Embryonic facial prominence (tissue), 1 donor: ENCODE data around the gene CUX1.
"Not testable (repeated sequence)": the region's sequence is repeated elsewhere in the genome, so short reads cannot be mapped to it uniquely, and the experiment has no call there.

ENCODE experiments used
- DNase-seq: peaks from one replicate; pipeline ENCODE4 v3.0.0-alpha.2; 2016; ENCODE audit errors: extremely low spot score

Gene CUX1

DNA sequence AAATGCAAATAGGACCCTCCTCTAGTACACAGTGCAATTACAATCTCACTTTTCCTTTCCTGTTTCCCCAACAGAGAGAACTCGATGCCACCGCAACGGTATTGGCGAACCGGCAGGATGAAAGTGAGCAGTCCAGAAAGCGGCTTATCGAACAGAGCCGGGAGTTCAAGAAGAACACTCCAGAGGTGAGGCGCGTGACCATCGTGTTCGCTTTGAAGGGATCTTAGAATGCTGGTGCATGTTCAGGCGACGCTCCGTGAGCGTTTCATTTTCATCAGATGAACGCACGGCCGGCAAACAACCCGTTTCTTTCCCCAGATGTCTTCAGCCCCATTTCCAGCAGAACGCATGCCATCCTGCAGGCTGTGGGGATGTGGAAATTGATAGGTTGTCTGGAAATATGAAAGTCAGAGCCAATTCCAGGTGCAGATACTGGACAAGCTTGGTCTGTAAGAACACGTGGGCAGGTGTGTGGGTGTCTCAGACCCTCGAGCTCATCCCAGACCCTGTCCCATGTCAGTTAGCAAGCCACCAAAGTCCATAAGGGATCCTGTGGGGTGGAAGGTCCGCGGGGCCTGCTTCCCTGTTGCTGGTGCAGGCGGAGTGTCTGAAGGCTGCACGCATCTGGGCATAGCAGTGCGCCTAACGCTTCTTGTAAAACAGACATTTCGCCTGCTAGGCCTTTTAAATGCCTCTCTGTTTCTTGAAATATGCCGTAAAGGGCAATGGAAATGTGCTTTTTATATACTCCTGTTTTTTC lies 98.8 kb downstream of the CUX1 start:
- DNase-seq: no peak

DNA sequence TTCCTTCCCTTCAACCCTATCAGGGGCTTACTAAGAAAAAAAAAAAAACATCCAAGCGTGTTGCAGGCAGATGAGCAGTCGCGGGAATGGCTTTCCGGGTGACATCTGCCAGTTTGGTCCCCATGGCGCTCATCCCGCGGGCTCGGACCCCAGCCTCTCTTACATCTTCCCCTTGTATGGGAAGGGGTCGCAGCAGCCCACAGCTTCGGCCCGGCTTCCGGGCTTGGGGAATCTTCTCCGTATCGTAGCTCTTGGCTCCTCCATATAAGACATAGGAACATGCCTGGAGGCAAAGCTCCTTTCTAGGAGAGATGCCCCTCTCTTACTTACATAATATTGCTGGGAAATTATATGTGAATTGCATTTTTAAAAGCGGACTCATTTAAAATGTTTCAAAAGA lies 99.5 kb downstream of the CUX1 start:
- no peak for DNase-seq

DNA sequence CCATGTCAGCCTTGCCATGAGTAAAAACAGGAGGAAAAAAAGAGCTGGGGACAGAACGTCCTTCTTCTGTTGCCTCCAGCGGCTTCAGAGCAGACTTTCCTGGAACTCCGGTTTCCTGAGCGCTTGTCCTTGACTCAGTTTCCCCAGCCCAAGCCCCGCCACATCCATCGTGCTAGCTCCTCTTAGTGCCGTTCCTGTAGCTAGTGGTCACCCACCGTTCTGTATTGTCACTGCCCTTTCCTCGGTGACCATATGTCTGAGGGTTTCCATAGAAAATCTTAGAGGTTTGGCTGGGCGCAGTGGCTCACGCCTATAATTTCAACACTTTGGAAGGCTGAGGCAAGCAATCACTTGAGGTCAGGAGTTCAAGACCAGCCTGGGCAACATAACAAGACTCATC lies 100.1 kb downstream of the CUX1 start:
- no peak for DNase-seq

DNA sequence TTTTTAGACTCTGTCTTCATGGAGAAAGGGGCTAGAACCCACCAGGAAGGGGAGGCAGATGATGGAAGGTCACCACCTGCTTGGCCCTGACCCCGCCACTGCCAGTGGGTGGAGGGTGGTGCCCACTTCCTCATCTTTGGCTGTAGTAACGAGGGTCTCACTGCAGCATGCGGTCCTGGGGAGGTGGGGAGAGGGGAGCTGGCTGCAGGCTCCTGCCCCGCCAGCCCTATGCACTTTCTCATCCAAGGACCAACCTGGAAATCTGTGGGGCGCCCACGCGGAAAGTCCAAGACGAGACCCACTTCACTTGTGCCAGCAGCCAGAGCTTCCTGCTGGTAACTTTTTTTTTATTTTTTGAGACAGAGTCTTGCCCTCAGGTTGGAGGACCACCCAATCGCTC lies 101.0 kb downstream of the CUX1 start:
- no peak for DNase-seq

DNA sequence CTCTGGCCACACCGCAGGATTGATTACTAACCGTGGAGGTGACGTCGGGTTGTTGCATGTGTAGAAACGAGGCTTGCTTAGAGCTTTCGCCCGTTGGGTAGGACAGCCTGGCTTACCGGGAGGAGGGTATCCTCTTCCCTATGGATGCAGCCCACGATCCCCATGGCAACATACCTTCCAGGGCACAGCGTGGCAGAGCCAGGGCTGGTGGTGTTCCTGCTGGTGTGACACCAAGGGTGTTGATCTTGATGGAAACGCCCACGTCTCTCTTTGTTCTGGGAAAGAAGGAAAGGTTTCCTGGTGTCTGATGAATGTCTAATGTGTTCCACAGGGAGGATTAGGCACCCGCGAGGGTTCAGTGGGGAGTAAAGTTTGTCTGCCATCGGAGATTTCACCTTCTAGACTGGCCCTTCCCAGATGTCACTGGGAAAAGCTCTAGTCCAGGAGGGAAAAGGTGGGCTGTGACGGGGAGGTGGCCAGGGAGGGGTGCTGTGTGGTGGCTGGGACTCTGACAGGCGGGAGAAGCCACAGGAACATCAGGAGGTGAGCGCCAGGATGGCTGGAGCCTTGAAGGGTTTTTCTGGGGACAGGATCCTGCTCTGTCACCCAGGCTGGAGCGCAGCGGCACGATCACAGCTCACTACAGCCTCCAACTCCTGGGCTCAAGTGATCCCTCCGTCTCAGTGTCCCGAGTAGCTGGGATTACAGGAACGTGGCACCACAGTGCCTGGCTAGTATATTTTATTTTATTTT lies 102.1 kb downstream of the CUX1 start:
- DNase-seq: no peak

DNA sequence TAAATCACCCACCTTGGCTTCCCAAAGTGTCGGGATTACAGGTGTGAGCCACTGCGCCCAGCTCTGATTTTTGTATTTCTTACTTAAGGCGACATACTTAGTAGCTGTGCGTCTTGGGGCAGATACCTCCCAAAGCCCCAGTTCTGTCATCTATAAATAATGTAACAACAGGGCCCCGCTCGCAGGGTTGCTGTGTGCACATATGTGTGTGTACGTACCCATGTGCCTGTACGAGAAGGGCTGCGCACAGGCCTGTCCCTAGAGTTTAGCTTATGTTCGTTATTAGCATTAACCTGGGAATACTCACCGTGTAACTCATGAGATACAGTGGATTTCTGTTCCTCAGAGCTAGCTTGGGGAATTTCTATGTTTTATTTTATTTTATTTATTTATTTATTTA lies 103.6 kb downstream of the CUX1 start:
- DNase-seq: no peak

DNA sequence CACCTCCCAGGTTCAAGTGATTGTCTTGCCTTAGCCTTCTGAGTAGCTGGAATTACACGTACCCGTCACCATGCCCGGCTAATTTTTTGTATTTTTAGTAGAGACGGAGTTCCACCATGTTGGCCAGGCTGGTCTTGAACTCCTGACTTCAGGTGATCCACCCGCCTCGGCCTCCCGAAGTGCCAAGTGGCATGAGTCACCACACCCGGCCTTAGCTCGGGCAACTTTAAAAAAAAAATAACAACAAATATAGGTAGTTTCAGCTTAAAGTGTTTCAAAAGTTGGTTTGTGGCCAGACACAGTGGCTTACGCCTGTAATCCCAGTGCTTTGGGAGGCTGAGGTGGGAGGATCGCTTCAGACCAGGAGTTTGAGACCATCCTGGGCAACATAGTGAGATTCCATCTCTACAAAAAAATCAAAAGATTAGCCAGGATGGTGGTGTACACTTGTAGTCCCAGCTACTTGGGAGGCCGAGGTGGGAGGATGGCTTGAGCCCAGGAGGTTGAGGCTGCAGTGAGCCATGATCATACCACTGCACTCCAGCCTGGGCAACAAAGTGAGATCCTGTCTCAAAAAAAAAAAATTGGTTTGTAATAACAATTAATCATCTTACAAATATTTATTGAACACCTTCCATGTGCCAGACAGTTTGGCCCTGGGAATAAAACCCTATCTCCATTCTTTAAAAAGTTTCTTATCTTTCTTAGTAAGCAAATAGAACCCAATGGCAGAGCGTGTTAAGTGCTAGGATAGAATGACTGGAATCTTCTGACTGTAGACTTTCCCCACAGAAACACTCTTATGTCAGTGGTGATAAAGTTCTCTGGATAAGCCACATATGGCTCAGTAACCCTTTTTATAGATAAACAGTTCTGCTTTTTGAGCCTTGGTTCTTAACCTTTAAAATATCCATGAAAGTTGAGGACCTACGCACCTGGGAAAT lies 104.4 kb downstream of the CUX1 start:
- not testable (repeated sequence) for DNase-seq

DNA sequence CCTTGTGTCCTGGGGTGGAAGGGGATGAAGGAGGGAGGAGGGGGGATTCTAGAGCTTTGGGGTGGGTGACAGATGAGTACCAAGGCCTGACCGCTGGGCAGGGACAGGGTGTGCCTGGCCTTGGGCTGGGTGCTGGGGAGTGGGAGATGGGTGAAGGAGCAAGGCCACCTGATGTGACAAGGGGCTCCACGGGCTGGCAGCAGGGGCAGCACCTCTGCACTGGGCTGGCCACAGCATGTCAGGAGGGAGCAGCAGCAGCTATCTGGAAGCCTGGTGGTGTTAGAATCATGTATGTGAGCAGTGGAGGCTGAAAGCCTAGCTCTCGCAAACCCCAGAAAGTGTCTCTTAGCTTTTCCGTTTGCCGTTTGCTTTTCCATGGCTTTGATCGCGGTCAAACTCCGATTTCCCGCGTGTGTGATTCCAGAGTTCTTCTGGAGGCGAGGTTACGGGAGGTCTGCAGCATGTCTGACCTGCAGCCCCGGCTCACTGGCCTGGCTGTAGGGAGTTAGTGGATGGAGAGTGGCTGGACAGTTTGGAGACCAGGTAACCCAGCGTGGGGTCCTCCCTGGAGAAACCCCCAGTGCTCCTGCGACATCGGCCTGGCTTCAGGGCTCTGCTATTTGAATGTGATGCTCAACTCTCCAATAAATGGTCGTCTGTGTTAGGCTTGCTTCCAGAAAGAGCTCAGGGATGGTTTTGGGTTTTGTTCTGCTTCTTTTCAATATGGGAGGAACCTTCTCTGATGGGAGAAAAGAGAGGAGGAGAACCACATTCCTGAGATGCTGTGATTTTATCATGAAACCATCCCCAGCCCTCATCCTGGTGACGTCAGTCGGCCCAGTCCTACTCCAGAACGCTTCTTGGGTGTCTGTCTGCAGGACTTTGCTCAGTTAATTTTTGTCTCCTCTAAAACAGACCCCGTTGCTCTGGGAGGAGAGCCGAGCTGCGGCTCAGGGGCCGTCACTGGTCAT lies 105.5 kb downstream of the CUX1 start:
- no peak for DNase-seq

DNA sequence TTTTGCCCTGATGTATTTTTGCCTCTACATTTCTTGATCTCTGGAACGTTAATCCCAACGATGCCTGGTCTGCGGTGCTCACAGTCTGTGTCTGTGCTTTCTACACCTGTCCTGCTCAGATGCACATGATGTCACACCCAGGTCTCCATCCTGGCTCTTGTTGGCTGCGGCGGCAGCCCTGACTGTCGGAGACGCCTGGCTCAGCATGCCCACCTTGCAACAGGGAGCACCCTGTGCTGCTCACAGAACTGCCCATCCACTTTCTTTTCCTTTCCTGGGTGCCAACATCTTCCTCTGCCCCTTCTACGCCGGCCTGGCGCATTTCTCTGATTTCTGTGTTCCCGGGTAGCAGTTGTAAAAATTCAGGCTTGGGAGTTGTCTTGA lies 106.2 kb downstream of the CUX1 start:
- DNase-seq: no peak

DNA sequence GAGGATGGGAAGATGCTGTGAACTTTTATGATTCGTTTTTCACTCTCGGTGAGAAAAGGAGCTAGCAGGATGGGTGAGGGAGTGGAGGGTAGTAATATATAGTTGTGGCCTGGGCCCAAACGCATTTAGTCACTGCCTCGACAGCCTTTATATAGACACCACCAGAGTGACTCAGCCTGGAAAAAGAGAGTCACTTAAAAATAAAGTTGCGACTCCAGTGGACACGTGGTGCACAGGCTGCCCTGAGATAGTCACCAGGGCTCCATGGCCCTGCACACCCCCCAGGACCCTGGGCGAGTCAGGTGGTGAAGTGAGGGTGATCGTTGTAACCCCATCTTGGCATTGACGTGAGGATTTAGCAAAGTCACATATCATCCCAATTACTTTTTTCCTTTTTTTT lies 106.7 kb downstream of the CUX1 start:
- DNase-seq: no peak

DNA sequence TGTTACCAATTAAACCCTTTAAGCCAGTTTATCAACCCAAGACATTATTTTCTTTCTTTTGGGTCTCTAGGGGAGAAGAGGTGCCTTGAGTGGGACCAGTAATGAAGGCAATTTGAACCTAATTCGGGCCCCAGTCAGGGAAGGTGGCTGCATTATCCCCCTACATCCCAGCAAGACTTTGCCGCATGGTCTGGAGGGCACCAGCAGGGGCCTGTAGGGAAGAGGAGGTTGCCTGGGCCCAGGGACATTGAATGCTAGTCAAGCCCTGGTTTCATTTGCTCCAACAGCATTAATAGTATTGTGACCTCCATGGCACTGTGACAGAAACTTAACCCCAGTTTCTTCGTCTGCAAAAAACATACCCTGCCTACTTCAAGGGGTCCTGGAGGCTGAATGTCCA lies 108.8 kb downstream of the CUX1 start:
- no peak for DNase-seq

DNA sequence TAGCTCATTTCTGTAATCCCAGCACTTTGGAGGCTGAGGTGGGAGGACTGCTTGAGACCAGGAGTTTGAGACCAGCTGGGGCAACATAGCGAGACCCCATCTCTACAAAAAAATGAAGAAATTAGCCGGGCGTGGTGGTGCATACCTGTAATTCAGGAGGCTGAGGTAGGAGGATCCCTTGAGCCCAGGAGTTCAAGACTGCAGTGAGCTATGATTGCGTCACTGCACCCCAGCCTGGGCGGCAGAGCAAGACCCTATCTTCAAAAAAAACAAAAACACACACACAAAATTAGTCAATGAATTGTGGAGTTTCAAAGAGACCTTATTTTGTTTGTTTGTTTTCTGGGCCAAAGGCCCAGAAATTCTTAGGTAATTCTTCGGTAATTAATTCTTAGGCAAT lies 110.0 kb downstream of the CUX1 start:
- DNase-seq: no peak

DNA sequence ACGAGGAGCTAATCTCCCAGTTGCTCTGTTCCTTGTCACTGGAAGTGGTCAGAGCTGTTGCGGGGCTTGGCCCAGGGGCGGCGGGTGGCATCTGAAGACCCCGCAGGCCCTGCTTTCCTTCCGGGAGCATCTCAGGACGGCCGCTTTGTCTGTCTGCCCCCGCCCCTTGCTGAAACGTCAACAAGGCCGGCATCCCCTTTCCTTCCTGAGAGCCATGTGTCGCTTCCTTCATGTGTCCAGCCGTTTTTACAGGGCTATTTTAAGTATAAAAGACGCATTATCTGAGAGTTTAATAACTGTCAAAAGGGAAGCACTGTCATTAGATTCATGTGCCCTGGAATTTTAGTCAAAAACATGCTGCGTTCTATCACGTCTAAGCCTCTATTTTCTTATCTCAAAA lies 110.4 kb downstream of the CUX1 start:
- no peak for DNase-seq

DNA sequence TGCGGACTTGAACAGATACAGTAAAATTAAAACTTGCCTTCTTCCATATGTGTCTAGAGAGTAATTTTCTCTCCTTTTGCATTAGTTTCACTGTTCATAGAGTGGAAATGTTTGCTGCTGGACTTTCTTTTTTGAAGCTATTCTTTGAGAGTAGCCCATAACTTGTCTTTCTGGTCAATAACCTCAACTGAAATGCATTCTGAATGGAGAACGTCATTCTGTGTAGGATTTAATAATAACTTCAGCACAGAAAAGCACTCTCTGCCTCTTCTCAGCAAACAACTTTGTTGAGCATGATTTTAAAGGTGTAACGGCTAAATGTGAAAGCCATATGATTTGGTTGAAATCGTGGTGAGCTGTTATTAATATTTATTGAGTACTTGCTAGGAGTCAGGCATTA lies 111.8 kb downstream of the CUX1 start:
- no peak for DNase-seq

DNA sequence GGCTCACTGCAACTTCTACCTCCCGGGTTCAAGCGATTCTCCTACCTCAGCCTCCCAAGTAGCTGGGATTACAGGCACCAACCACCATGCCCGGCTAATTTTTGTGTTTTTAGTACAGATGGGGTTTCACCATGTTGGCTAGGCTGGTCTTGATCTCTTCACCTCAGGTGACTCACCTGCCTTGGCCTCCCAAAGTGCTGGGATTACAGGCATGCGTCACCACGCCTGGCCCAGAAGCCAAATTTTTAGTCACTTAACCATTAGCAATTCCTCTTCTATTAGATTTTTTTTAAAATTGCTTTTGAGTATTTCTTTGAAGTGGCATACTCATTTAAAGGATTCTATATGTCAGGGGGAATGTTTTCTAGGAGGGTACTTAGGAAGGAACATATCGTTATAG lies 112.5 kb downstream of the CUX1 start:
- DNase-seq: not testable (repeated sequence)

DNA sequence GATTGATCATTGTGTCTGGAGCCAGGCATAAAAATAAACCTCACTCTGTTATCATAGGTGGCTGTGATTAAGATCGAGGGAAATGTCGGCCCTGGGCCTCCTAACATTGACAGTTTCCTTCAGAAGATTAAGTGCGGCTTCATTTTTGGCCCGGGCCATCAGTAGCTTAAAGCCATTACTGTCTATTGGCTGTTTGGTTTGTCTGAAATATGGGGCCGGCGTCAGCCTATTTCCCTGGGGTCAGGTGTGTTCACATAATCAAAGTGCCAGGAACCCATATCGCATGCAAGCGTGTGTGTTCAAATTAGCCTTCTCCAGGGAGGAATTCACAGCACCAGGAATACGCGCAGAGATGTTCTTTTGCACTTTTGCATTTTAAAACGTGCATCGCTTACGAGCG lies 114.7 kb downstream of the CUX1 start:
- DNase-seq: no peak

DNA sequence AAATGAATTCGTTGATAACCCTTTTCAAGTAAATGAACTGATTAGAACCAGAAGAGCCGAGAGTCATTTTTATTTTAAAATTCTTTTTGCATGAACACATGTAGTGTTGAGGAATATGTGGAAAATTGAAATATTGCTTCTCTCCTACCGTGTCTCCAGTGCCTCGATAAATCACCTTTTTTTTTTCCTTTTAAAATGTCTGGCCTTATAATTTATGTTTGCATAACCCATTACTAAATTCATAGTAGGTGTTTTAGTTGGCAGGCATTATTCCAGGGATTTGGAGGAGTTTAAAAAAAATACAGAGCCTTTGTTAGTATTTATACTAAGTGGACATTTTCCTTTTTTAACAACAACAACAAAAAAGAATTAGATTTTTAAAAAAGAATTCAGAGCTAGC lies 115.6 kb downstream of the CUX1 start:
- DNase-seq: no peak

DNA sequence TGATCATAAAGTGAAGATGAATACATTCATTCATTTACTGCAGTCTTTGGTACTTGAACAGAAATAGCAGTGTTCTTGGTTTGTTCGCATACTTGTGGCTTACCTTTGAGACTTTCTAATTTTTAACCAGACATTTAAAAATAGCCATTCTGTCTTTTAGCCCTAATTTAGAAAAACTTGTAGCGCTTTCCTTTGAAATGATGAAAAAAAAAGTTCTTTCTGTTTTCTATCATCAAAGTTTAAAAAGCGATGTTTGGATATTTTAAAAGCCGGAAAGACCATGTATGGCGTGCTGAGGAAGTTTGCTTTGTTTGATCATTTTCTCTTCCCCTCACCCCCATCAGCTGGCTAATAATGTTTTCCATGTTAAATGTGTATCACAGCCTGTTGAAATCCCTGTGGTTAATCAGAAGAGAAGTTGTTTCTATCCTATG lies 116.3 kb downstream of the CUX1 start:
- DNase-seq: no peak

DNA sequence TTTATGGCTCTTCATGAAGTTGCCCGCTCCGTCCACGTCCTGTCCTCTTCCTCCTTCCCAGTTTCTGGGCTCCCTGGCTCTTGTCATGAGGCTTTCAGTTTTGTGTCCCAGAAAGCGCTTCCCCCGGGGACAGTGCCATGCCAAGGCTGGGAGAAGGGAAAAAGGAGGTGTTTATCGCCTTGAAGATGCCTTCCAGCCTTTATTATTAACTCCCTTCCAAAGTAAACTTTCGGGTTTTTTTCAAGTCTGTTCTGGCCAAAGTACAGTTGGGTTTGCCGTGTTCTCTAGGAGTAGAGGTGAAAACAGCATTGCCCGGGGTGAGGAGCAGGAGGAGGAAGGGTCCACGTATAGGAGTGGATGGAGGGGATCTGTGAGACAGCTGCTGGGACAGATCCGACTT lies 117.2 kb downstream of the CUX1 start:
- no peak for DNase-seq

DNA sequence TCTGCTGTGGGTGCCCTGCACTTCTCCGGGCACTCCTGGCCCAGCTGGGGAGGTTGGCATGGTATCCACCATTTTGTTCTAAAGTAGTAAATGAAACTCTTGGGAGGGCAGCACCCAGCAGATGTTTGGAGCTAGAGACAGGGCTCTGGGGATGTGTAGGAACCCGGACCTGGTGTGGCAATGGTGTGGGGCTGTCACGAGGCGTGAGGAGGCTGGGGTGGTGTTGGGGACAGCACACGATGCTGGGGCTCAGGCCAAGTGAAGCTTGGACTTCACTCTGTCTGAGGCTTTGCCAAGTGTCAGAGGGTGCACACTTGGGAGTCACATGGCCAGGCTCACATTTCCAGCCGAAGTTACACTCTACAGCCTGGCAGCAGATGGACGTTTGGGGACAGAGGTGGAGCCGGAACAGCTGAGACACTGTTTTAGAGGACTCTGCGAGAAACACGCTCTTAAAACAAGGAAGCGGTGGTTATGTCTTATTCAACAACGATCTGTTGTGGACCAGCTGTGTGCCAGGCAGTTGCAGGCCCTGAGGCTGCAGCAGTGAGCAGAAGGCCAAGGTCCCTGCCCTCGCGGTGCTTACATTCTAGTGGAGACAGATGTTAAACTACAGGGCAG lies 118.2 kb downstream of the CUX1 start:
- no peak for DNase-seq

DNA sequence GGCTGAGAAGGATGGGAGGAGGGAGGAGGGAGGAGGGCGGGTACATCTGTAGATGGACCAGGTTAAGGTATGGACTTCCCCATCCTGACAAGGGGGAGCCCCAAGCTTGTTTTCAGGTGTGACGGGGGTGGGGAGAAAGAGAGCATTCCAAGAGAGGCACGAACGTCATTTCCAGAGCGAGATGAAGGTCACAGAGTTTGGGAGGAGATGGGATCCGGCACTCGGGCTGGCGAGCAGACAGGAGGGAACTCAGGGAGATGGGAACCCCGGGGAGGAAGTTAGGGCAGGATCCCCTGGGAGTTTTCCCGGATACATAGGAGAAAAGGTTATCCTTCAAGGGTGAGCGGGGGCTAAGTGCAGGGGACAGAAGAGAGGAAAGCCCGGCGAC lies 118.8 kb downstream of the CUX1 start:
- no peak for DNase-seq
